Hippocampal formation (tissue), 2 donors: ENCODE measurements around the gene ZNF665.
"Not testable (repeated sequence)": the region's sequence is repeated elsewhere in the genome, so short reads cannot be mapped to it uniquely, and the experiment has no call there.

Source experiments
- DNase-seq, 2 donors: peaks; one replicate each; lab custom pipeline; 2025; lab: John Stamatoyannopoulos, UW

Gene ZNF665

DNA sequence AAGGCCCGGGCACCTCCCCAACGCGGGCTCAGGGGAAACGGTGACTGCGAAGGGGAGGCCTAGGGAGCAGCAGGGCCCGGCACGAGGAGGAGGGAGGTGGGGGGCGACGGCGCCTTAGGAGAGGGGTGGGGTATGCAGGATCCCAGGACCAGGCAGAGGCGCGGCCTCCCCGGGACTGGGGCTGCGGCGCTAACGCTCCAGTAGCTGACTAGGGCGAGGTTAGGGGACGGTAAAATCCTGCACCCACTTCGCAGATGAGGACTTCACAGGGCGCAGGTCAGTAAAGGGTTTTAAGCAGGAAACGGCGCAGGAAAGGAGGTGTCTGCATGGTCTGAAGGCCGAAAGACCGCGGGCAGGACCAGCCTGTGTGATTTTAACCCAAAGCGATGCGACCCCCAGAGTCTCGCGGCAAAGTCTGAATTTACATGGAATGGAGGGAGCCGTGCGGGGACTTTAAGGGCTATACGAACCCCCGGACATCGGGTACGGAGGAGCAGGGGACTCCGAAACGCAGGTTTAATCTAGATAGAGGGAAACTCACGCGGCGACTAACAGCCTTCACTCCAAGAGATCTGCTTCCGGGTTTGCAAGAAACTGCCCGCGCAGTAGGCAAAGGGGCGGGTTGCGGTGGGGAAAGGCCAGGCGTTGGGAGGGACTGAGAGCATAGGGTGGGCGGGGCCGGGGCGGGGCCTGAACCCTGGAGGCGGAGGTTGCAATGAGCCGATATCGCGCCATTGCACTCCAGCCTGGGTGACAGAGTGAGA, at the start of gene ZNF665:
TSS of gene ZNF665 (minus strand) at position 588 of the 764 bp plus-strand sequence. CDS start 10,460 bp downstream, outside the sequence.
- peak; percentile 81 to 89 for DNase-seq

DNA sequence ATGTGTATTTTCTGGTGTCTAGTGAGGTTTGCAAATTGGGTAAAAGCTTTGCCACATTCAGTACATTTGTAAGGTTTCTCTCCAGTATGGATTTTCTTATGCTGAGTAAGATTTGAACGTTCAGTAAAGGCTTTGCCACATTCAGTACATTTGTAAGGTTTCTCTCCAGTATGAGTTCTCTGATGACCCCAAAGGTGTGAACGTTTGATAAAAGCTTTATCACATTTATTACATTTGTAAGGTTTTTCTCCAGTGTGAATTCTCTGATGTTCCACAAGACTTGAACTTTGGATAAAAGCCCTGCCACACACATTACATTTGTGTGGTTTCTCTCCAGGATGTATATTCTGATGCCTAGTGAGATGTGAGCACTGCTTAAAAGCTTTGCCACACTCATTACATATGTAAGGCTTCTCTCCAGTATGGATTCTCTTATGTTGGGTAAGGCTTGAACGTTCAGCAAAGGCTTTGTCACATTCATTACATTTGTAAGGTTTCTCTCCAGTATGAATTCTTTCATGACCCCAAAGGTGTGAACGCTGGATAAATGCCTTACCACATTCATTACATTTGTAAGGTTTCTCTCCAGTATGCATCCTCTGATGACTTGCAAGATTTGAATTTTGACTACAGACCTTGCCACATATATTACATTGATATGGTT, 44.1 kb upstream of the ZNF665 start:
- DNase-seq: no peak

DNA sequence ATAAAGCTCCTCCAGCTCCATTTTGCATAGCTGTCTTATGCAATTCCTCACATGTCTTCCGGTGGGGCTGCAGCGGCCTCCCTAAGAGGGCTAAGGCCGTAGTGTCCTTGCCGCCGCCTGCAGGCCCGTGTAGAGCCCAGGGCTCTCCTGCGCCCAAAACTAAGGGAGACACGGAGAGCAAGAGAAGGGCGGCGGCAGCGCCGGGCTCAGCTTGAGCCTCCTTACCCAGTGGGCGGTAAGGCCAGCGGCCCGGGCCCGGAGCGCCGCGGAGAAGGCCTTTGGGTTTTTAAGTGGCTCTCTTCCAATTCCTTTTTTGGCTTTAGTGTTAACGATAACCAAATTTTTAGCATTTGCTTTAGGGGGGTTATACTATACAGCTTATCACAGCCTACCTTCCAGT, 31.4 kb upstream of the ZNF665 start:
- no peak for DNase-seq

DNA sequence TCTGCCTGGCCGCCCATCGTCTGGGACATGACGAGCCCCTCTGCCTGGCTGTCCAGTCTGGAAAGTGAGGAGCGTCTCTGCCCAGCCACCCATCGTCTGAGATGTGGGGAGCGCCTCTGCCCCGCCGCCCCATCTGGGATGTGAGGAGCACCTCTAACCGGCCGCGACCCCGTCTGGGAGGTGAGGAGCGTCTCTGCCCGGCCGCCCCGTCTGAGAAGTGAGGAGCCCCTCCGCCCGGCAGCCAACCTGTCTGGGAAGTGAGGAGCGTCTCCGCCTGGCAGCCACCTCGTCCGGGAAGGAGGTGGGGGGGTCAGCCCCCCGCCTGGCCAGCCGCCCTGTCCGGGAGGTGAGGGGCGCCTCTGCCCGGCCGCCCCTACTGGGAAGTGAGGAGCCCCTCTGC, 29.6 kb upstream of the ZNF665 start:
- not testable (repeated sequence) for DNase-seq

DNA sequence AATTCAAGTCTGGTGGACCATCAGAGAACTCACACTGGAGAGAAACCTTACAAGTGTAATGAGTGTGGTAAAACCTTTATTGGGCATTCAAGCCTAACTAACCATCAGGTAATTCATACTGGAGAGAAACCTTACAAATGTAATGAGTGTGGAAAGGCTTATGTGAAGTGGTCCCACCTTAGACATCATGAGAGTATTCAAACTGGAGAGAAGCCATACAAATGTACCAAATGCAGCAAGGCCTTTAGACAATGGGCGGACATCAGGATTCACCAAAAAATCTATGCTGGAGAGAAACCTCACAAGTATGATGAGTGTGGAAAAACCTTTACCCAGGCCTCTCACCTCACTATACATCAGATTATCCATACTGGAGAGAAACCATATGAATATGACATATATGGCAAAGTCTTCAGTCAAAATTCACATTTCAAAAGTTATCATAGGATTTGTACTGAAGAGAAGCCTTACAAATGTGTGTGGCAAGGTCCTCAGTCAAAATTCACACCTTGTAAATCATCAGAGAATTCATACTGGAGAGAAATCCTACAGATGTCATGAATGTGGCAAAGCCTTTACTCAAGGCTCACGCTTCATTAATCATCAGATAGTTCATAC, 19.7 kb upstream of the ZNF665 start:
- no peak for DNase-seq

DNA sequence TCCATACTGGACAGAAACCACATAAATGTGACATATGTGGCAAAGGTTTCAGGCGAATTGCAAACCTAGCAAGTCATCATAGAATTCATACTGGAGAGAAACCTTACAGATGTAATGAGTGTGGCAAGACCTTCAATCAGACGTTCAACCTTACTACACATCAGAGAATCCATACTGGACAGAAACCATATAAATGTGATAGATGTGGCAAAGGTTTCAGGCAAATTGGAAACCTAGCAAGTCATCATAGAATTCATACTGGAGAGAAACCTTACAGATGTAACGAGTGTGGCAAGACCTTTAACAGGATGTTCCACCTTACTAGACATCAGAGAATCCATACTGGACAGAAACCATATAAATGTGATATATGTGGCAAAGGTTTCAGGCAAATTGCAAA, 18.4 kb upstream of the ZNF665 start:
- not testable (repeated sequence) for DNase-seq

DNA sequence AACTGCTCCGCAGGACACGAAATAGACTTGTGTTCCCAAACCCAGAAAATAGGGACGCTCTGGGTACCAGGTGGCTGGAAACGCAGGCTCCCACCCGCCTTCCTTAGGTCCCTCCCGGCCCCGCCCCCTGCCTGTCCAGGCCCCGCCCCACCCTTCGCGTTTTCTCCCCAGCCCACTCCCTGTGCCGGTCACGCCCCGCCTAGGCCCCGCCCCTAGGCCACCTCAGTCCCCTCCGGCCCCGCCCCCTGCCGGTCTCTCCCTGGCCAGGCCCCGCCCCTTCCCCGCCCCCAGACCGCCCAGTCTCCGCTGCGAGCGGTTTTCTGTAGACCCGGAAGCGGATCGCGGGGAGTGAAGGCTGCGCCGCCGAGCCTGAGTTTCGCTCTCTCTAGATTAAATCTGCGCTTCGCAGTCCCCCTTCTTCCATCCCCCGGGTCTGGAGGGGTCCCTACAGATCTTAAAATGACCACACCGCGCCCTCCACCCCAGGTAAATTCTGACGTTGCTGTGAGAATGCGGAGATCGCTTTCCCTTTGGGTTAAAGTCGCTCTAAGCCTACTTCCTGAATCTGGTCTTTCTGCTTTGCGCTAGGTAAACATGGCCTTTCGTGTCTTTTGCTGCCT, 3.7 kb upstream of the ZNF665 start:
- DNase-seq: peak; percentile 85 to 97

DNA sequence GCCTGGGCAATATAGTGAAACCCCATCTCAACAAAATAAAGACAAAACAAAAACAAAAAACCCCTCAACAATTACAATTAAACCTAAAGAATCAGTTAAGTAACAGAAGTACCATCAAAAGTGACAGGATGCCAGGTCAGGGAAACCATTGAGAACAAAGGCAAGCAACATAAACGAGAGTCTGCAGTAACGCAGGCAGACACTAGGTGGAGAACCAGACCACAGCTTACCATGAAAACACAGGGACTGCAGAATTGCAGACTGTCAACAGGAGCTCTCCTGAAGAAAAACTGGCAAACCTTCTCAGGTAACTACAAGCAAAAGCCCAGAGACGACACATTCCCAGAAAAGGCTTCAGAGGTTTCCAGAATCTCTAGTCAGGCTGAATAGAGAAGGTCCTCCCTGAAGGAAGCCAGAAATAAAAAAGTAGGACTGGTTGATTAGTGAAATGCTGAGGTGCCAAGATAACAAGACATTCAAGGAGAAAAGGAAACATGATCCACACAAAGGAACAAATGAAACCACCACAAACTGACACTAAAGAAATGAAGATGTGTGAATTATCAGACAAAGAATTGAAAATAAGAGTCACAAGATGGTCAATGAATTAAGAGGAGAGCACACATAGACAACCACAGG, 2.2 kb upstream of the ZNF665 start:
- peak; percentile 73 to 88 for DNase-seq

DNA sequence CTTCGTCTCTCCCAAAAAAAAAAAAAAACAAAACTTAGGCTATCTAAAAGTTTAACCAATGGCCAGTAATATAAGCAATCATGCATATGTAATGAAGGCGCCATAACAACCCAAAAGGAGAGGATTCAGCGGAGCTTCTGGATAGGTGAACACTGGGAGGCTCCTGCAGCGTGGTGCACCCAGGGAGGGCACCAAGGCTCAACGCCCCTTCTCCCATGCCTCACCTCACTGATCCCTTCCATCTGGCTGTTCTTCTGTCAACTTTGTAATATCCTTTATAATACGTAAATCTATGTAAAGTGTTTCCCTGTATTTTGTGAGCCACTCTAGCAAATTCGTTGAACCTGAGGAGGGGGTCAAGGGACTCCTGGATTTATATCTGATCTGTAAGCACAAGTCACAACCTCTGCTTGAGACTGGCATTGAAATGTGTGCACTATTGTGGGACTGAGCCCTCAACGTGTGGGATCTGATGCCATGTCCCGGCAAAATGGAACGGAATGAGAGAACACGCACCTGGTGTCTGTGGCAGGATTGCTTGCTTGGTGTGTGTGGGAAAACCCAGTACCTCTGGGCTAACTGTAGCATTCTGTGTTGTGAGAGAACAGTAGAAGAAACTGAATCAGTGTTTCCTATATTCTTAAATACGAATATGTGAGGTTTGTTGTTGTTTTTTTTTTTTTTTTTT, 521 bp upstream of the ZNF665 start:
- no peak for DNase-seq

DNA sequence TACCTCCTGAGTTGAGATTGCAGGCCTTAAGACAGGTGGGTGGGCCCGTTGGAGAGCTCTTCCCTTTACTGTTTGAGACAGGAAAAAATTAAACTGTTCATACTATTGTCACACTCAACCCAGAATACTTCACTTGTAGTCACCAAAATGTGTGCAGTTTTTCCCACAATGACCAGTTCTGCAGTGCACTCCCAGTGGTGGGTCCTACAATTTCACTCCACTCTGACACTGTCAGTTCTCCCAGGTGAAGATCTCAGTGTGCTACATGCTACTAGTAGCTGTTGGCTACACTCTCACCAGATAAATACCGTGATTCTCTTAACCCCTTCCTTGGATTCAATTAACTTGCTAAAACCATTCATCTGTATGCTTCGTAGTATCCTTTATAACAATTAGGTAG, 2.9 kb downstream of the ZNF665 start:
- no peak for DNase-seq

DNA sequence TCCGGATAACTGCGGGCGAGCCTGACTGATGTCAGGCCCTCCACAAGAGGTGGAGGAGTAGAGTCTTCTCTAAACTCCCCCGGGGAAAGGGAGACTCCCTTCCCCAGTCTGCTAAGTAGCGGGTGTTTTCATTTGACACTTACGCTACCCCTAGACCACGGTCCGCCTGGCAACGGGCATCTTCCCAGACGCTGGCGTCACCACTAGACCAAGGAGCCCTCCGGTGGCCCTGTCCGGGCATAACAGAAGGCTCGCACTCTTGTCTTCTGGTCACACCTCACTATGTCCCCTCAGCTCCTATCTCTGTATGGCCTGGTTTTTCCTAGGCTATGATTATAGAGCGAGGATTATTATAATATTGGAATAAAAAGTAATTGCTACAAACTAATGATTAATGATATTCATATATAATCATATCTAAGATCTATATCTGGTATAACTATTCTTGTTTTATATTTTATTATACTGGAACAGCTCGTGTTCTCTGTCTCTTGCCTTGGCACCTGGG, 3.4 kb downstream of the ZNF665 start:
- DNase-seq: not testable (repeated sequence)

DNA sequence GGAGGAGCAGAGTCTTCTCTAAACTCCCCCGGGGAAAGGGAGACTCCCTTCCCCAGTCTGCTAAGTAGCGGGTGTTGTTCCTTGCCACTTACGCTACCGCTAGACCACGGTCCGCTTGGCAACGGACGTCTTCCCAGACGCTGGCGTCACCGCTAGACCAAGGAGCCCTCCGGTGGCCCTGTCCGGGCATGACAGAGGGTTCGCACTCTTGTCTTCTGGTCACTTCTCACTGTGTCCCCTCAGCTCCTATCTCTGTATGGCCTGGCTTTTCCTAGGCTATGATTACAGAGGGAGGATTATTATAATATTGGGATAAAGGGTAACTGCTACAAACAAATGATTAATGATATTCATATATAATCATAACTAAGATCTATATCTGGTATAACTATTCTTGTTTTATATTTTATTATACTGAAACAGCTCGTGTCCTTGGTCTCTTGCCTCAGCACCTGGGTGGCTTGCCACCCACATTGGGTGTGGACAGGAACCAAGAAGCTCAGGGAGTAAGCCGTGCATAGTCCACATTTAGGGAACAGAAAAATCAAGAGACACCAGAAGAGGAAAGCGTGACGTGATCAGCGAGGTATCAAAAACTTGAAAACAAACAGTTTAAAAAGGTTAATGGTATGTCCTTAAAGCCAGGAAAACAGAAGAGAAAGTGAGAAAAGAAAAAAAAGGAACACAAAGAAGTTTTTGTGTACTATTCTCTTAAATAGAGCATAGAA, 7.8 kb downstream of the ZNF665 start:
- not testable (repeated sequence) for DNase-seq

DNA sequence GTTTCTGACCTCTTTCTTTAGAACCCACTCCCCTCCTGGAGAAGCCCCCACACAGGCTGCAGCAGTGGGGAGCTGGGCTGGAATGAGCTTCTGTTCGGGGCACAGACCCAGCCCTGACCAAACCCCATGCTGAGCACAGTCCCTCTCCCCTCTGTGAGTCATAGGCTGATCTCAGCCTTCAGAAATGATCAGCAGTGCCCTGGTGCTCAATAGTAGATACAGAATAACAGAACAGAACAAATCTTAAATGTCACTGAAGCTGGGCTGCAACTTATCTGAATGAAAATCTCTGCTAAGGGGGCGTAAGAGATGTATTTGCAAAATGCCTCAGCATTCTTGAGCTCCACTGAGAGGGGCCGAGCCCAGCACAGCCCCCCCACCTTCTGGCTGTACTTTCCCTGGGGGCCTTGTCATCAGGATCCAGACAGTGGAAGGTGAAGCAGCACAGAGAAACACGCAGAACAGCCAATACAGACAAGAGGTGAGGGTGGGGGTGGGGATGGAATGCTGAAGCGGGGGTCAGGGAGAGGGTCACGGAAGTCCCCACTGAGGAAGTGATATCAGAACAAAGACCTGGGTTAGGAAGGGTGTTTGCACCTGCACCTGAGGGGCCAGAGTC, 9.9 kb downstream of the ZNF665 start:
- no peak for DNase-seq

DNA sequence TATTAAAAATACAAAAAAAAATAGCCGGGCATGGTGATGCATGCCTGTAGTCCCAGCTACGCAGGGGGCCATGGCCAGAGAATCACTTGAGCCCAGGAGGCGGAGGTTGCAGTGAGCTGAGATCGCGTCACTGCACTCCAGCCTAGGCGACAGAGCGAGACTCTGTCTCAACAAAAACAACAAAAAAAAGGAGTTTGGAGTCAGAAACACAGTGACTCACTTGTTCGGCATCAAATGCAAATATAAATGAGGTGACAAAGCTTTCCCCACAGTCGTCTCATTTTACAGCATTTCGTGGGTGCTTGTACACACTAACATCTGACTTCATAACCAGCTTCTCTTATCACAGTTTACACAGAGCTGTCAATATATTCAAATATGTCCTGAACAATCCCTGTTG, 11.0 kb downstream of the ZNF665 start:
- DNase-seq: no peak

DNA sequence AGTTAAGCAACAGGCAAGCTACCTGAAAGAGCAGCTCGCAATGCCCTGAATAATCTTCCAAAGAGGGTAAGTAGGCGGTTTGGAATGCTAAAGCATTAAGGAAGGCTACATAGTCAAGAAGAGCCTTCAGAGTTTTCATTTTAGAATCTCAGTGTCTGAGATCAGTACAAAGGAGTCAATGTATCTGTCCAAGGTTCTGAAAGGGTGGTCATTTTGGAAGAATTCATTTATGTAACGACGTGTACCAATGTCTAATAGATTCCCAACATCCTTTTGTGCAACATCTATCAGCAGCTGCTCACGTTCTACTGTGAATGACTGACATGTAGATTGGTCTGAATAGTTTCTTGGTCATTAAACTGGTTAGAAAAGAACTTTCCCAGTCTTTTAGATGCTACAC, 15.2 kb downstream of the ZNF665 start:
- no peak for DNase-seq

DNA sequence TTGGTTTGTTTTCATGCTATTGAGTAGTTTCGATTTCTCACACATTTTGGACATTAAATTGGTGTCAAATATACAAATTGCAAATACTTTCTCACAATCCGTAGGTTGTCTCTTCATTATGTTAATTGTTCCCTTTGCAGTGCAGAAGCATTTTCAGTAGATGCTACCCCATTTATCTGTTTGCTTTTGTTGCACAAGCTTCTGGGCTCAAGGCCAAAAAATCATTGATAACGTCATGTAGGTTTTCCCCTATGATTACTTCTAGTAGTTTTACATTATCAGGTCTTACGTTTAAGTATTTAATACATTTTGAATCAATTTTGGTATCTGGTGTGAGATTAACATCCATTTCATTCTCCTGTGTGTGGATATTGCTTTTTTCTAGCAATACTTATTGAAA, 20.3 kb downstream of the ZNF665 start:
- DNase-seq: no peak

DNA sequence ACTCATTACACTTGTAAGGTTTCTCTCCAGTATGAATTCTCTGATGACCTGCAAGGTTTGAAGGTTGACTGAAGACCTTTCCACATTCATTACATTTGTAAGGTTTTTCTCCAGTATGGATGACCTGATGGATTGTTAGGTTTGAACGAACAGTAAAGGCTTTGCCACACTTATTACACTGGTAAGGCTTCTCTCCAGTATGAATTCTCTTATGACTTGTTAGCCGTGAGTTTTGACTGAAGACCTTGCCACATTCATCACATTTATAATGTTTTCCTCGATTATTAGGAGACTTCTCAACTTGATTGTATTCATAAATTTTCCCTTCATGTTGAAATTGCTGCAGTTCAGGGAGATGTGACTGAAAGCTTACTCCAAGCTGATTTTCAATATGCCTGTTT, 27.5 kb downstream of the ZNF665 start:
- no peak for DNase-seq

DNA sequence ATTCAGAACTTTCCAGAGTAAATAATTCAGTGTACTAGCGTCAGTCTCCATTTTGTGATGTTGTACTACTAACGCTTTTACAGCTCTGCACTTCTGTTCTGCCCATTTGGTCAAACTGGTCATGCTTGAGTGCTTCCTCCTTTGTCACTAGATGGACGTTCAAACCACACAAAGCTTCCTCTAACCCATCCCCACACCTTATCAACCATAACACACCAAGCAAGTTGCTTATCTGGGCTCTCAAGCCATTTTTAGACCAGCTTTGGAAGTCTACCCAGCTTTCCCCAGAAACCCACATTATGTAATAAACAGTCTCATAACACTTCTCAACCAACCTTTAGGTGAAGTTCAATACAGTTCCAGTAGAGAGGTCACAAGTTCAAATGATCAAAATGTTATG, 32.0 kb downstream of the ZNF665 start:
- no peak for DNase-seq

DNA sequence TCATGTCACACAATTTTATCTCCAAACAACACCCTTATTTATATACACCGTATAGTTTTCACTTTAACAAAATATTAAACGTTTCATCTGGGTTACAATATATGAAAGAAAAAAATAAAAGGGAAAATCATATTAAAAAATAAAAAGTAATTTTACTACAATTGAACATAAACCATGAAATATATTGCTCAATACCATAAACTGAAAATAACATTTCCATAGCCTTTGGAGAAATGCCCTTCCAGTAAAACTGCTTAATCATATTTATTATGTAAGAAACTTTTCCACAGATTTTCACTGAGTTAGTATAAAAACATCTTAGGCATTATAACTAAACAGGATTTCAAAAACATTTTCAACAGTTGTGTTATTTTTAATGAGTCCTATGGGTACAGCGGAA, 32.8 kb downstream of the ZNF665 start:
- no peak for DNase-seq

DNA sequence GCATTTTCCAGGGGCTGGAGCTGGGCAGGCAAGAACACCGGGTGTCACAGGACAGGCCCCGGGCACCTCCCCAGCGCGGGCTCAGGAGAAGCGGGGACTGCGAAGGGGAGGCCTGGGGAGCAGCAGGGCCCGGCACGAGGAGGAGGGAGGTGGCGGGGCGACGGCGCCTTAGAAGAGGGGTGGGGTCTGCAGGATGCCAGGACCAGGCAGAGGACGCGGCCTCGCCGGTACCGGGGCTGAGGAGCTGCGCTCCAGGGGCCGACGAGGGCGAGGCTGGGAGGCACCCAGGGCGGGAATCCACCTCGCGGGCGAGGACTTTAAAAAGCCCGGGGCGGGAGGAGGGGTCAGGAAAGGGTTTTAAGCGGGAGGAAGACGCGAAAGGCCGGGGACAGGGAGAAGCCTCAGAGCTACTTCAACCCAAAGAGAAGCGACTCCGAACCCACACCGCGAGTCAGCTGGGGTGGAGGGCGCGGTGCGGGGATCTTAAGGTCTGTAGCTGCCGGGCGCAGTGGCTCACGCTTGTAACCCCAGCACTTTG, 35.0 kb downstream of the ZNF665 start:
- peak in 1 of 2 donors; percentile 5 for DNase-seq
